ENCODE results near the gene TSN. TPM values are rescaled to one million over a fixed set of nuclear protein-coding genes. Genes with fewer than 3 reads are reported as not detected.
"Not testable (repeated sequence)": the region's sequence is repeated elsewhere in the genome, so short reads cannot be mapped to it uniquely, and the experiment has no call there.

Gene TSN
- total RNA-seq, 1 experiment from 2014 or later, result 45.4 TPM

GRCh38 chr2:121809607-121810006 lies 54.2 kb downstream of the TSN start:
- Histone ChIP-seq H3K27ac (ENCODE audit: low read length) (no peak overlapping the region), H3K4me2 (ENCODE audit: low read depth, low read length, poor library complexity, severe bottlenecking) (no peak overlapping the region), H3K9me2 (replicated peaks; ENCODE audit: insufficient read depth, low read length) (no peaks in the 10 kb centered on the region), H3K9ac (ENCODE audit: low read length) (no peak overlapping the region), H3K36me3 (ENCODE audit: insufficient read depth, low read length) (no peaks in the 10 kb centered on the region), H3K4me3 (ENCODE audit: low read length) (no peak overlapping the region), H2AFZ (ENCODE audit: low read length) (no peak overlapping the region), H4K20me1 (ENCODE audit: insufficient read depth, low read depth, low read length) (no peaks in the 10 kb centered on the region), H3K27me3 (ENCODE audit: low read length) (no peaks in the 10 kb centered on the region), H3K4me1 (ENCODE audit: low read length) (peaks cover 19% of the 10 kb centered on the region), H3K79me2 (ENCODE audit: low read length) (no peaks in the 10 kb centered on the region), H3K9me3 (ENCODE audit: low read length) (no peaks in the 10 kb centered on the region)
- DNase-seq, result no peak

- no peak overlapping the region for H3K4me3 ChIP-seq (ENCODE audit: low read length)
- peaks cover 3% of the 10 kb centered on the region; the same call in 1 of the 2 replicates for H3K4me1 ChIP-seq (ENCODE audit: low read length)
- H2AFZ ChIP-seq (ENCODE audit: low read length), result peak overlapping the region; percentile 84
- peak overlapping the region; percentile 6; the same call in 1 of the 2 replicates for H3K9ac ChIP-seq (ENCODE audit: low read length)
- H3K27me3 ChIP-seq (ENCODE audit: low read length), result no peaks in the 10 kb centered on the region
- no peaks in the 10 kb centered on the region for H3K79me2 ChIP-seq (ENCODE audit: low read length)
- no peaks in the 10 kb centered on the region for H3K36me3 ChIP-seq (ENCODE audit: insufficient read depth, low read length)
- H3K9me3 ChIP-seq (ENCODE audit: low read length), result no peaks in the 10 kb centered on the region
- H3K27ac ChIP-seq (ENCODE audit: low read length), result no peak overlapping the region
- H3K9me2 ChIP-seq (replicated peaks; ENCODE audit: insufficient read depth, low read length), result no peaks in the 10 kb centered on the region
- no peaks in the 10 kb centered on the region for H4K20me1 ChIP-seq (ENCODE audit: insufficient read depth, low read depth, low read length)
- H3K4me2 ChIP-seq (ENCODE audit: low read depth, low read length, poor library complexity, severe bottlenecking), result no peak overlapping the region
- peak; percentile 86 for DNase-seq
These were observed 55.8 kb downstream of the TSN start for GRCh38 chr2:121810959-121811853.

- not testable (repeated sequence) for H3K4me2 ChIP-seq (ENCODE audit: low read depth, low read length, poor library complexity, severe bottlenecking); H3K36me3 ChIP-seq (ENCODE audit: insufficient read depth, low read length); H3K9me2 ChIP-seq (replicated peaks; ENCODE audit: insufficient read depth, low read length); H3K4me3 ChIP-seq (ENCODE audit: low read length); H3K27ac ChIP-seq (ENCODE audit: low read length); H4K20me1 ChIP-seq (ENCODE audit: insufficient read depth, low read depth, low read length); H3K9me3 ChIP-seq (ENCODE audit: low read length); H2AFZ ChIP-seq (ENCODE audit: low read length); DNase-seq; H3K79me2 ChIP-seq (ENCODE audit: low read length); H3K27me3 ChIP-seq (ENCODE audit: low read length); H3K9ac ChIP-seq (ENCODE audit: low read length)
- peaks cover 19% of the 10 kb centered on the region for H3K4me1 ChIP-seq (ENCODE audit: low read length)
These were observed 57.6 kb downstream of the TSN start for GRCh38 chr2:121813083-121813482.

GRCh38 chr2:121815216-121815615 lies 59.8 kb downstream of the TSN start:
- Histone ChIP-seq H3K9me3 (ENCODE audit: low read length) (no peaks in the 10 kb centered on the region), H3K4me2 (ENCODE audit: low read depth, low read length, poor library complexity, severe bottlenecking) (no peak overlapping the region)

GRCh38 chr2:121816797-121817196 lies 61.3 kb downstream of the TSN start:
- DNase-seq, result peak; percentile 68
- no peaks in the 10 kb centered on the region for H3K36me3 ChIP-seq (ENCODE audit: insufficient read depth, low read length)
- H3K79me2 ChIP-seq (ENCODE audit: low read length), result no peaks in the 10 kb centered on the region
- H2AFZ ChIP-seq (ENCODE audit: low read length), result no peak overlapping the region; the same call in 1 of the 2 replicates
- H3K4me1 ChIP-seq (ENCODE audit: low read length), result peaks cover 40% of the 10 kb centered on the region
- H3K9me3 ChIP-seq (ENCODE audit: low read length), result no peaks in the 10 kb centered on the region
- H3K4me2 ChIP-seq (ENCODE audit: low read depth, low read length, poor library complexity, severe bottlenecking), result no peak overlapping the region
- no peaks in the 10 kb centered on the region for H3K9me2 ChIP-seq (replicated peaks; ENCODE audit: insufficient read depth, low read length)
- H3K27ac ChIP-seq (ENCODE audit: low read length), result no peak overlapping the region
- H3K9ac ChIP-seq (ENCODE audit: low read length), result no peak overlapping the region
- no peaks in the 10 kb centered on the region for H4K20me1 ChIP-seq (ENCODE audit: insufficient read depth, low read depth, low read length)
- no peaks in the 10 kb centered on the region for H3K27me3 ChIP-seq (ENCODE audit: low read length)
- no peak overlapping the region for H3K4me3 ChIP-seq (ENCODE audit: low read length)

More at GRCh38 chr2:121815216-121815615, 59.8 kb downstream of the TSN start:
- H3K79me2 ChIP-seq (ENCODE audit: low read length), result no peaks in the 10 kb centered on the region
- DNase-seq, result no peak
- no peak overlapping the region for H3K9ac ChIP-seq (ENCODE audit: low read length)
- no peak overlapping the region for H3K27ac ChIP-seq (ENCODE audit: low read length)
- no peak overlapping the region for H3K4me3 ChIP-seq (ENCODE audit: low read length)
- no peaks in the 10 kb centered on the region for H3K9me2 ChIP-seq (replicated peaks; ENCODE audit: insufficient read depth, low read length)
- H4K20me1 ChIP-seq (ENCODE audit: insufficient read depth, low read depth, low read length), result no peaks in the 10 kb centered on the region
- peaks cover 39% of the 10 kb centered on the region for H3K4me1 ChIP-seq (ENCODE audit: low read length)
- H3K36me3 ChIP-seq (ENCODE audit: insufficient read depth, low read length), result no peaks in the 10 kb centered on the region
- H2AFZ ChIP-seq (ENCODE audit: low read length), result no peak overlapping the region
- H3K27me3 ChIP-seq (ENCODE audit: low read length), result no peaks in the 10 kb centered on the region

GRCh38 chr2:121817304-121817703 lies 61.9 kb downstream of the TSN start:
- H3K4me1 ChIP-seq (ENCODE audit: low read length), result peaks cover 40% of the 10 kb centered on the region
- not testable (repeated sequence) for H3K27me3 ChIP-seq (ENCODE audit: low read length); H3K79me2 ChIP-seq (ENCODE audit: low read length); H3K4me2 ChIP-seq (ENCODE audit: low read depth, low read length, poor library complexity, severe bottlenecking); H3K9me2 ChIP-seq (replicated peaks; ENCODE audit: insufficient read depth, low read length); H3K27ac ChIP-seq (ENCODE audit: low read length); H3K4me3 ChIP-seq (ENCODE audit: low read length); H4K20me1 ChIP-seq (ENCODE audit: insufficient read depth, low read depth, low read length); H2AFZ ChIP-seq (ENCODE audit: low read length); H3K9ac ChIP-seq (ENCODE audit: low read length); H3K9me3 ChIP-seq (ENCODE audit: low read length); DNase-seq; H3K36me3 ChIP-seq (ENCODE audit: insufficient read depth, low read length)

Other genes starting within 250 kb of the TSN start
- not detected in 2 replicates for gene RNU4ATAC, start 224.8 kb upstream of the TSN start, total RNA-seq (2014; rRNA removed; shearing (Covaris generic); ENCODE audit: low replicate concordance)
- 80.7 and 102 TPM in 2 replicates for gene CLASP1, start 106.2 kb upstream of the TSN start, total RNA-seq (2014; rRNA removed; shearing (Covaris generic); ENCODE audit: low replicate concordance)
- 65.2 and 88.2 TPM in 2 replicates for gene NIFK, start 18.8 kb upstream of the TSN start, total RNA-seq (2014; rRNA removed; shearing (Covaris generic); ENCODE audit: low replicate concordance)

Measured in Karpas-422 (cell line).